Gastroesophageal sphincter (tissue), 3 donors: ENCODE results near the gene ANKMY2.

Experiments used
- CTCF ChIP-seq, 4 experiments: fragments of 200-600 bp in 2 of 4; fragments of 450-650 bp in 2 of 4; sonication (generic) in 1 of 4; IDR thresholded peaks; one replicate each; pipeline ENCODE4 v1.5.1; 2017 to 2019; ENCODE audit warnings: antibody characterized with exemption in 4 of 4, mild to moderate bottlenecking in 2 of 4, moderate library complexity in 2 of 4
- POLR2A ChIP-seq, 2 donors: fragments of 450-650 bp; IDR thresholded peaks; one replicate each; pipeline ENCODE4 v1.6.1; 2017; ENCODE audit warnings: antibody characterized with exemption in 2 of 2, mild to moderate bottlenecking in 2 of 2, moderate library complexity in 1 of 2

GRCh38 chr7:16684935-16685334 is 39.4 kb upstream of the ANKMY2 start:
- TF ChIP-seq CTCF (IDR thresholded peaks at IDR 0.05) (no peak), POLR2A (IDR thresholded peaks at IDR 0.05) (no peak)
